ENCODE data around the gene NPPA.

DNA sequence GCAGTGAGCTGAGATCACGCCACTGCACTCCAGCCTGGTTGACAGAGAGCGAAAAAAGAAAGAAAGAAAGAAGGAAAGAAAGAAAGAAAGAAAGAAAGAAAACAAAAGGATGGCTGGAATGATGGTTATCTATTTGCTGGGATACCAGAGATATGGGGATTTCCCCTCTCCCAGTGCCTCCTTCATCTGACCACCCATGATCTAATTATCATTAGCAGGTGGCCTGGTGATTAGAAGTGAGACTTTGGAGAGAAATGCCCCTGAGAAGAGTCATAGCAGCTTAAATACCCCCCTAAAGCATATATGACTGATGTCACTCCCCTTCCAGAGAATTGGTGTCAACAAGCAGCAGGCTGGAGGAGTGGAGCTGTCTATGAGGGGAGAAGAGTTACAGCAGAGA, 12.5 kb upstream of the NPPA start:
- TF ChIP-seq, protein P1, sequence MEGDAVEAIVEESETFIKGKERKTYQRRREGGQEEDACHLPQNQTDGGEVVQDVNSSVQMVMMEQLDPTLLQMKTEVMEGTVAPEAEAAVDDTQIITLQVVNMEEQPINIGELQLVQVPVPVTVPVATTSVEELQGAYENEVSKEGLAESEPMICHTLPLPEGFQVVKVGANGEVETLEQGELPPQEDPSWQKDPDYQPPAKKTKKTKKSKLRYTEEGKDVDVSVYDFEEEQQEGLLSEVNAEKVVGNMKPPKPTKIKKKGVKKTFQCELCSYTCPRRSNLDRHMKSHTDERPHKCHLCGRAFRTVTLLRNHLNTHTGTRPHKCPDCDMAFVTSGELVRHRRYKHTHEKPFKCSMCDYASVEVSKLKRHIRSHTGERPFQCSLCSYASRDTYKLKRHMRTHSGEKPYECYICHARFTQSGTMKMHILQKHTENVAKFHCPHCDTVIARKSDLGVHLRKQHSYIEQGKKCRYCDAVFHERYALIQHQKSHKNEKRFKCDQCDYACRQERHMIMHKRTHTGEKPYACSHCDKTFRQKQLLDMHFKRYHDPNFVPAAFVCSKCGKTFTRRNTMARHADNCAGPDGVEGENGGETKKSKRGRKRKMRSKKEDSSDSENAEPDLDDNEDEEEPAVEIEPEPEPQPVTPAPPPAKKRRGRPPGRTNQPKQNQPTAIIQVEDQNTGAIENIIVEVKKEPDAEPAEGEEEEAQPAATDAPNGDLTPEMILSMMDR (conservative IDR thresholded peaks at IDR 0.05 in 1 of 2, IDR thresholded peaks at IDR 0.05 in 1 of 2; ENCODE audit: low read depth in 1 of 2, low read length in 2 of 2) = no peak
- TF ChIP-seq EZH2 (IDR thresholded peaks at IDR 0.05; ENCODE audit: low read length, missing control alignments) = no peak

All from fibroblast of lung (primary cell).